A549 (cell line): ENCODE measurements around the gene GLIS1.

Source experiments
- BHLHE40 ChIP-seq: IDR thresholded peaks from 2 replicates; pipeline ENCODE4 v1.6.1; 2012; ENCODE audit warnings: low read depth, low read length, inconsistent platforms
- EP300 ChIP-seq, 2 experiments: fragments of >200 bp; sonication (Bioruptor Twin); formaldehyde crosslinking; IDR thresholded peaks; 2 replicates in 1 of 2; 3 replicates in 1 of 2; pipeline ENCODE4 v1.6.1; 2016 to 2017
- MAZ ChIP-seq: fragments of 150-350 bp; IDR thresholded peaks from 2 replicates; pipeline ENCODE4 v1.6.1; 2014; ENCODE audit warnings: antibody characterized with exemption, low read depth, low read length, borderline replicate concordance
- MYC ChIP-seq: IDR thresholded peaks from 2 replicates; pipeline ENCODE4 v1.6.1; 2012; ENCODE audit warnings: mild to moderate bottlenecking, inconsistent platforms, low read length, improper control_type of control experiment, borderline replicate concordance
- NPAS2 ChIP-seq: fragments of 250-450 bp; sonication (Bioruptor Pico); IDR thresholded peaks from 2 replicates; pipeline ENCODE4 v1.8.0; 2022; ENCODE audit warnings: mild to moderate bottlenecking, moderate library complexity, borderline replicate concordance
- POLR2A ChIP-seq: IDR thresholded peaks from 2 replicates; pipeline ENCODE4 v1.6.1; 2012; ENCODE audit warnings: mild to moderate bottlenecking, low read length
- RAD21 ChIP-seq, 2 experiments: fragments of >200 bp in 1 of 2; sonication (Bioruptor Twin) in 1 of 2; formaldehyde crosslinking in 1 of 2; IDR thresholded peaks in 1 of 2; conservative IDR thresholded peaks in 1 of 2; 2 replicates in 1 of 2; 3 replicates in 1 of 2; pipeline ENCODE4 v1.6.1; 2012 to 2018; ENCODE audit warnings: inconsistent platforms in 1 of 2
- RCOR1 ChIP-seq: fragments of 150-350 bp; IDR thresholded peaks from 2 replicates; pipeline ENCODE4 v1.6.1; 2014; ENCODE audit warnings: antibody characterized with exemption, low read length, low read depth
- RFX5 ChIP-seq: fragments of 450-650 bp; IDR thresholded peaks from 2 replicates; pipeline ENCODE4 v1.7.1; 2014; ENCODE audit warnings: antibody characterized with exemption, mild to moderate bottlenecking, moderate library complexity
- SMC3 ChIP-seq: fragments of >200 bp; sonication (Bioruptor Twin); formaldehyde crosslinking; IDR thresholded peaks from 3 replicates; pipeline ENCODE4 v1.6.1; 2018; ENCODE audit warnings: inconsistent platforms
- ZC3H11A ChIP-seq: fragments of 450-650 bp; IDR thresholded peaks from 2 replicates; pipeline ENCODE4 v1.6.1; 2014; ENCODE audit warnings: antibody characterized with exemption, mild to moderate bottlenecking
- TF ChIP-seq, protein P1 (sequence below): fragments of >200 bp; sonication (Bioruptor Twin); formaldehyde crosslinking; IDR thresholded peaks from 3 replicates; pipeline ENCODE4 v1.5.1; 2016
- TF ChIP-seq, protein P2 (sequence below): fragments of 200-600 bp; sonication (generic); IDR thresholded peaks from 2 replicates; pipeline ENCODE4 v1.6.1; 2016; ENCODE audit warnings: antibody characterized with exemption, mild to moderate bottlenecking, moderate library complexity
- TF ChIP-seq, protein P3 (sequence below): fragments of 250-450 bp; sonication (Bioruptor Pico); IDR thresholded peaks from 2 replicates; pipeline ENCODE4 v1.5.0; 2021; ENCODE audit warnings: mild to moderate bottlenecking, moderate library complexity, borderline replicate concordance

DNA sequence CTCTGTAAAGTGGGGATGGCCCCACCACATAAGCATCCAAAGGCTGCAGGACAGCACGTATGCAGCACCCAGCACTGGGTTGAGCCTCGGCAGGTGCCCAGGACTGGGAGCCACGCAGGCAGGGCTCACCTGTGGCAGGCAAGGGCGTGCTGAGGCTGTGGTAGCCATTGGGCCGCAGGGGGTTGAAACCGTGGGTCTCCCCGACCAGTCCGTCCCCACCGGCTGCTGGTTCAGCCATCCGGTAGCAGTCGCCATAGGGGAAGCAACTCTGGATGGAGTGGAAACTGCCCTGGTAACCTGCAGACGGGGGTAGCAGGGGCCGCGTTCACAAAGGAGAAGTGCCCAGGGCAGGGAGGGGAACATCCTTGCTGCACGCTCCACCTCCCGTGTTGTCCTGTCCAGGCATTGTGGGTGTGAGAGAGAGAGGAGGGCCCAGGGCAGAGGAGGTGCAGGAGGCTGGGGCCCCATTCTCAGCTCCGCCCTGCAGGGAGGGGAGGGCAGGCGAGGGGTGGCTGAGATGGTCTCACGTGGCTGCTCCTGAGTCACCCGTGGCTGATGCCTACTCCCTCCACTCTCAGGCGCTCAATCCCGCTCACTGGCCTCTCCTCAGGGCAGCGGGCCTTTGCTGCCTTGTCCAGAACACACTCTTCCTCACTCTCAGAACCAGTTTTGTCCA is 229.8 kb downstream of the GLIS1 start:
- TF ChIP-seq ZC3H11A (no peak), RAD21 (conservative IDR thresholded peaks at IDR 0.05 in 1 of 2, IDR thresholded peaks at IDR 0.05 in 1 of 2) (no peak), MYC (no peak), POLR2A (no peak), NPAS2 (CRISPR knock-in tag) (no peak), BHLHE40 (no peak), EP300 (IDR thresholded peaks at IDR 0.05) (no peak), MAZ (no peak), RCOR1 (no peak), SMC3 (no peak), RFX5 (no peak)
- TF ChIP-seq, protein P1, sequence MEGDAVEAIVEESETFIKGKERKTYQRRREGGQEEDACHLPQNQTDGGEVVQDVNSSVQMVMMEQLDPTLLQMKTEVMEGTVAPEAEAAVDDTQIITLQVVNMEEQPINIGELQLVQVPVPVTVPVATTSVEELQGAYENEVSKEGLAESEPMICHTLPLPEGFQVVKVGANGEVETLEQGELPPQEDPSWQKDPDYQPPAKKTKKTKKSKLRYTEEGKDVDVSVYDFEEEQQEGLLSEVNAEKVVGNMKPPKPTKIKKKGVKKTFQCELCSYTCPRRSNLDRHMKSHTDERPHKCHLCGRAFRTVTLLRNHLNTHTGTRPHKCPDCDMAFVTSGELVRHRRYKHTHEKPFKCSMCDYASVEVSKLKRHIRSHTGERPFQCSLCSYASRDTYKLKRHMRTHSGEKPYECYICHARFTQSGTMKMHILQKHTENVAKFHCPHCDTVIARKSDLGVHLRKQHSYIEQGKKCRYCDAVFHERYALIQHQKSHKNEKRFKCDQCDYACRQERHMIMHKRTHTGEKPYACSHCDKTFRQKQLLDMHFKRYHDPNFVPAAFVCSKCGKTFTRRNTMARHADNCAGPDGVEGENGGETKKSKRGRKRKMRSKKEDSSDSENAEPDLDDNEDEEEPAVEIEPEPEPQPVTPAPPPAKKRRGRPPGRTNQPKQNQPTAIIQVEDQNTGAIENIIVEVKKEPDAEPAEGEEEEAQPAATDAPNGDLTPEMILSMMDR = no peak
- TF ChIP-seq, protein P2, sequence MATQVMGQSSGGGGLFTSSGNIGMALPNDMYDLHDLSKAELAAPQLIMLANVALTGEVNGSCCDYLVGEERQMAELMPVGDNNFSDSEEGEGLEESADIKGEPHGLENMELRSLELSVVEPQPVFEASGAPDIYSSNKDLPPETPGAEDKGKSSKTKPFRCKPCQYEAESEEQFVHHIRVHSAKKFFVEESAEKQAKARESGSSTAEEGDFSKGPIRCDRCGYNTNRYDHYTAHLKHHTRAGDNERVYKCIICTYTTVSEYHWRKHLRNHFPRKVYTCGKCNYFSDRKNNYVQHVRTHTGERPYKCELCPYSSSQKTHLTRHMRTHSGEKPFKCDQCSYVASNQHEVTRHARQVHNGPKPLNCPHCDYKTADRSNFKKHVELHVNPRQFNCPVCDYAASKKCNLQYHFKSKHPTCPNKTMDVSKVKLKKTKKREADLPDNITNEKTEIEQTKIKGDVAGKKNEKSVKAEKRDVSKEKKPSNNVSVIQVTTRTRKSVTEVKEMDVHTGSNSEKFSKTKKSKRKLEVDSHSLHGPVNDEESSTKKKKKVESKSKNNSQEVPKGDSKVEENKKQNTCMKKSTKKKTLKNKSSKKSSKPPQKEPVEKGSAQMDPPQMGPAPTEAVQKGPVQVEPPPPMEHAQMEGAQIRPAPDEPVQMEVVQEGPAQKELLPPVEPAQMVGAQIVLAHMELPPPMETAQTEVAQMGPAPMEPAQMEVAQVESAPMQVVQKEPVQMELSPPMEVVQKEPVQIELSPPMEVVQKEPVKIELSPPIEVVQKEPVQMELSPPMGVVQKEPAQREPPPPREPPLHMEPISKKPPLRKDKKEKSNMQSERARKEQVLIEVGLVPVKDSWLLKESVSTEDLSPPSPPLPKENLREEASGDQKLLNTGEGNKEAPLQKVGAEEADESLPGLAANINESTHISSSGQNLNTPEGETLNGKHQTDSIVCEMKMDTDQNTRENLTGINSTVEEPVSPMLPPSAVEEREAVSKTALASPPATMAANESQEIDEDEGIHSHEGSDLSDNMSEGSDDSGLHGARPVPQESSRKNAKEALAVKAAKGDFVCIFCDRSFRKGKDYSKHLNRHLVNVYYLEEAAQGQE = no peak
- TF ChIP-seq, protein P3, sequence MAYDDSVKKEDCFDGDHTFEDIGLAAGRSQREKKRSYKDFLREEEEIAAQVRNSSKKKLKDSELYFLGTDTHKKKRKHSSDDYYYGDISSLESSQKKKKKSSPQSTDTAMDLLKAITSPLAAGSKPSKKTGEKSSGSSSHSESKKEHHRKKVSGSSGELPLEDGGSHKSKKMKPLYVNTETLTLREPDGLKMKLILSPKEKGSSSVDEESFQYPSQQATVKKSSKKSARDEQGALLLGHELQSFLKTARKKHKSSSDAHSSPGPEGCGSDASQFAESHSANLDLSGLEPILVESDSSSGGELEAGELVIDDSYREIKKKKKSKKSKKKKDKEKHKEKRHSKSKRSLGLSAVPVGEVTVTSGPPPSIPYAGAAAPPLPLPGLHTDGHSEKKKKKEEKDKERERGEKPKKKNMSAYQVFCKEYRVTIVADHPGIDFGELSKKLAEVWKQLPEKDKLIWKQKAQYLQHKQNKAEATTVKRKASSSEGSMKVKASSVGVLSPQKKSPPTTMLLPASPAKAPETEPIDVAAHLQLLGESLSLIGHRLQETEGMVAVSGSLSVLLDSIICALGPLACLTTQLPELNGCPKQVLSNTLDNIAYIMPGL (CRISPR knock-in tag) = no peak
